ENCODE data around the gene UBE2B.
"Not testable (repeated sequence)": the region's sequence is repeated elsewhere in the genome, so short reads cannot be mapped to it uniquely, and the experiment has no call there.

Gene UBE2B

GRCh38 chr5:134398609-134399155 is 27.3 kb downstream of the UBE2B start:
- no peak for DNase-seq (ENCODE audit: low spot score)
- FAIRE-seq = no peak

- DNase-seq (ENCODE audit: low spot score) (no peak), FAIRE-seq (no peak)
Observed at GRCh38 chr5:134403951-134404350, 32.6 kb downstream of the UBE2B start.

GRCh38 chr5:134406390-134406789 is 35.0 kb downstream of the UBE2B start:
- no peak for FAIRE-seq
- no peak for DNase-seq (ENCODE audit: low spot score)

- FAIRE-seq = no peak
Observed at GRCh38 chr5:134409321-134409720, 38.0 kb downstream of the UBE2B start.

GRCh38 chr5:134410822-134411221 is 39.5 kb downstream of the UBE2B start:
- DNase-seq (ENCODE audit: low spot score) (no peak), FAIRE-seq (no peak)

More at GRCh38 chr5:134409321-134409720, 38.0 kb downstream of the UBE2B start:
- no peak for DNase-seq (ENCODE audit: low spot score)

- DNase-seq (ENCODE audit: low spot score) (no peak), FAIRE-seq (no peak)
Observed at GRCh38 chr5:134411228-134411545, 39.8 kb downstream of the UBE2B start.

- DNase-seq (ENCODE audit: low spot score) = peak; percentile 92
- peak; percentile 40 for FAIRE-seq
Observed at GRCh38 chr5:134411546-134412266, 40.3 kb downstream of the UBE2B start, which contains the start of gene CDKN2AIPNL. TSS of gene CDKN2AIPNL (minus strand) at chr5:134411881. CDS start at chr5:134411854, 27 bp downstream.

GRCh38 chr5:134413046-134413445 is 41.7 kb downstream of the UBE2B start:
- no peak for DNase-seq (ENCODE audit: low spot score)
- FAIRE-seq = no peak

GRCh38 chr5:134417707-134418106 is 46.3 kb downstream of the UBE2B start:
- DNase-seq (ENCODE audit: low spot score) (no peak), FAIRE-seq (no peak)

- DNase-seq (ENCODE audit: low spot score) (no peak), FAIRE-seq (no peak)
Observed at GRCh38 chr5:134418958-134419357, 47.6 kb downstream of the UBE2B start.

GRCh38 chr5:134420343-134420742 is 49.0 kb downstream of the UBE2B start:
- FAIRE-seq (no peak), DNase-seq (ENCODE audit: low spot score) (no peak)

GRCh38 chr5:134421038-134421437 is 49.7 kb downstream of the UBE2B start:
- not testable (repeated sequence) for FAIRE-seq; DNase-seq (ENCODE audit: low spot score)

GRCh38 chr5:134422791-134423365 is 51.5 kb downstream of the UBE2B start:
- DNase-seq (ENCODE audit: low spot score) (no peak), FAIRE-seq (no peak)

- FAIRE-seq = no peak
- DNase-seq (ENCODE audit: low spot score) = no peak
Observed at GRCh38 chr5:134423376-134423775, 52.0 kb downstream of the UBE2B start.

GRCh38 chr5:134426361-134426760 is 55.0 kb downstream of the UBE2B start:
- no peak for DNase-seq (ENCODE audit: low spot score)
- FAIRE-seq = no peak

- DNase-seq (ENCODE audit: low spot score) (no peak), FAIRE-seq (no peak)
Observed at GRCh38 chr5:134427540-134428041, 56.2 kb downstream of the UBE2B start.

GRCh38 chr5:134430001-134430569 is 58.7 kb downstream of the UBE2B start:
- FAIRE-seq (no peak), DNase-seq (ENCODE audit: low spot score) (no peak)

GRCh38 chr5:134432174-134432573 is 60.8 kb downstream of the UBE2B start:
- FAIRE-seq (no peak), DNase-seq (ENCODE audit: low spot score) (no peak)

- peak; percentile 61 for DNase-seq (ENCODE audit: low spot score)
- FAIRE-seq = no peak
Observed at GRCh38 chr5:134432677-134433359, 61.4 kb downstream of the UBE2B start.

GRCh38 chr5:134435560-134435959 is 64.2 kb downstream of the UBE2B start:
- FAIRE-seq = no peak

GRCh38 chr5:134436523-134437339 is 65.4 kb downstream of the UBE2B start:
- DNase-seq (ENCODE audit: low spot score) (peak; percentile 74), FAIRE-seq (no peak)

More at GRCh38 chr5:134435560-134435959, 64.2 kb downstream of the UBE2B start:
- peak; percentile 23 for DNase-seq (ENCODE audit: low spot score)

Data from urothelium cell line (cell line).